G401.6 (cell line): ENCODE results near the gene CST11.
"Not testable (repeated sequence)": the region's sequence is repeated elsewhere in the genome, so short reads cannot be mapped to it uniquely, and the experiment has no call there.

Experiments used
- FAIRE-seq: peaks from 2 replicates; lab custom pipeline; 2012; peaks lifted over from hg19 to GRCh38; lab: Jason Lieb, UNC

CST11 gene

GRCh38 chr20:23452776-23453175 lies at the start of gene CST11:
CST11 (minus strand) TSS chr20:23452876; CDS start chr20:23452811, 65 bp downstream.
- no peak for FAIRE-seq

DNA sequence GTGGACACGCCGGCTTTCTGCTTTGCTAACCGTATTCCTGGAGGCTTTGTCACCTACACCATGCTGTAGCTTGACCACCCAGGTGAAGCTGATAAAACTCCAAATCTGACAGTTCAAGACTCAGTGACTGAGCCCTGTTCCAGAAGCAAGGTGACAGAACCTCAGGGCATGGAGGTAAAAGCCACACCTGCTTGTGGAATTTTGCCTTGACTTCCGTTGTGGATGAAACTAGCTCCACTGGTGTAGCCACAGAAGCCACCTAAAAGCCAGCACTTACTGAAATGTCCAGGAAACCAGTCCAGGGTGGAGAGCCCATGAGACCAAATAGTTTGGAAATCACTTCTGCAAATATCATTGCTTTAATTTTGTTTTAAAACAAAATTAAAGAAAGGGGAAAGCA lies 49.2 kb upstream of the CST11 start:
- FAIRE-seq: no peak

GRCh38 chr20:23497536-23497935 lies 44.9 kb upstream of the CST11 start:
- FAIRE-seq: no peak

DNA sequence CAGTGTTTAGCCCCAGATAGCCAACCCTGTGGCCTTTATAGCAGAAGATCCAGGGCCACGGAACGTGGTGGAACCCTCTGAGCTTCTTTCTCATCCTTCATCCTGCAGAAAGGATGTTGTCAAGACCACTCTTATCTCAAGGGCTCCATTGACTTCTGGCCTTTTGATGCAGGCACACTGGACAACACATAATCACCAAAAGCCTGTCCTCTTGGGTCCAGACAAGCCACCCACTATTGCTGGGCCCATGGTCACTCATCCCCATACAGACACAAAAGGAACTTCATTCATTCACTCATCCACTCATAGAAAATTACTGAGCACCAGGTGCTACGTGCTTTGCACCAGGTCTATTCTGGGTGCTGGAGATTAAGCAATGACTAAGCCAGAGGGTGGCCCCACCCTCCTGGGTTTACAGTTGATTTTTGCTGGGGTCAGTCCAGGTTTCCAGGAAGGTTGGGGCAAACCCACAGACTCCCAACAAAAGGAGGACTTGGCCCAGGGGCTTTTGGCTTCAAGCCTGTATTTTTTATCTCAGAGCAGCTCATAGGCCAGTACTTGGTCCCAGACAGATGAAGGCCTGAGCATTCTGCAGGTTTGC lies 40.6 kb upstream of the CST11 start:
- no peak for FAIRE-seq

- no peak for FAIRE-seq
Observed at GRCh38 chr20:23492292-23492691, 39.6 kb upstream of the CST11 start.

DNA sequence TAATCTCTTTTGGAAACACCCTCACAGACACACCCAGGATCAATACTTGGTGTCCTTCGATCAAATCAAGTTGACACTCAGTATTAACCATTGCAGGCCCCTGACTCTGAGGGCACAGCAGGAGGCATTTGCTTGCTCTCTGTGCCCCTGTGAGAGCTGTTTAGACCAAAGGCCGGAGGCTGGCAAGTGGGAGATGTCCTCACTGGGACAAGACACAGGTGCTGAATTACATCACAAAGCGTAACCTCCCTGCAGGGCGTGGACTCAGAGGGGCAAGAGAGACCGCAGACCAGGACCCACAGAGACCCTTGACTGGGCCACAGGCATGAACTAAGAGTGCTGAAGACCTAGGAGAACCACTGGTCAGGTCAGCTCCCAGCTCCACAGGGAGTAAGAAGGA lies 38.1 kb upstream of the CST11 start, which contains the start of gene CST8:
Gene CST8 (plus strand): TSS at position 301 of the 400 bp plus-strand sequence. CDS start 551 bp downstream, outside the sequence.
- FAIRE-seq: no peak

DNA sequence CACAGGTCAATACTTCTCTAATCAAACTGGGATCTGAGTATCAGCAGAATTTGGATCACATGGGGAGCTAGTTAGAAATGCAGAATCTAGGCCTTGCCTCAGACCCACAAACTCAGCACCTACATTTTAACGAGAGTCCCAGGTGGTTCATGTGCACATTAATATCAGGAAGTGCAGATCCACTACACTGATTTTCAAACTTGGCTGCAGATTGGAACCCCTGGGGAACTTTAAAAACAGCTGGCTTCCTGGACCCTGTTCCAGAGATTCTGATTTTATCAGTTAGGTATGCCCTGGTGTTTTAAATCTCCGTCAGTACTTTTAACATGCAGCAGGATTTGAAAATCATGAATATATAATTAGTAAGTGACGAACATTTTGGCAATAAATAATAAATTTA lies 36.3 kb upstream of the CST11 start:
- no peak for FAIRE-seq

DNA sequence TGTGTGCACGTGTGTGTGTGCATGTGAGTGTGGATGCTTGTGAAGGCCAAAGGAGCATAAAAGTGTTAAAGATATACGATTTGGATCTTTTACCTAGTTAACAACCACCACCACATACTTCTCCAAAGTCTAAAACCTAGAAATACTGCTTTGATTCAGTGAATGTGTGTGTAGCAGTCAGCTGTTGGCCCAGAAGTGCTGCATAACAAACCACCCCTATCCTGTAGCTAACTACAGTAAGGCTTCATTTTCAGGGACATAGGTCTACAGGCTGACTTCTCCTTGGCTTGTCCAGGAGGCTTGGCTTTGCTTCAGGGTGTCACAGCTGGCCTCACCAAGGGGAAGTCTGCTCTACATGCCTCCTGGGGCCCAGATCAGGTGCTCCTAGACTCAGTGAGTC lies 35.8 kb upstream of the CST11 start:
- no peak for FAIRE-seq

GRCh38 chr20:23484081-23484480 lies 31.4 kb upstream of the CST11 start:
- FAIRE-seq: no peak

DNA sequence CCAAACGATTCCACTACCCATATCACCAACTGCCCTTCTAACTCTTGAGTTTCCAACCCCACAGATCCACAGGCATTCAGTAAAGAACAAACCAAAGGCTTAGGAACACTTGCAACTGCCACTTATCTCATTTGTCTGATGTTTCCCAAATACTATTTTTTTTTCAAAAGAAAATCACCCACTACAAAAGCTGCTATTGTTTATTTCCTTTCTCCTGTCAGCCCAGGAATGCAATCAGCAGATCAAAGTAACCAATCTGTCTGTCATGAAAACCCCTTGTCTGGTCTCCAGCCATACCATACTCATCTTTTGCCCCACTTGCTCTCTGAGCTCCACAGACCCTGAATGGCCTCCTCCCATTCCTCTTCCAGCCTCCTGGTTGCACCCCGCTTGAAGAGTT lies 29.5 kb upstream of the CST11 start:
- FAIRE-seq: no peak

DNA sequence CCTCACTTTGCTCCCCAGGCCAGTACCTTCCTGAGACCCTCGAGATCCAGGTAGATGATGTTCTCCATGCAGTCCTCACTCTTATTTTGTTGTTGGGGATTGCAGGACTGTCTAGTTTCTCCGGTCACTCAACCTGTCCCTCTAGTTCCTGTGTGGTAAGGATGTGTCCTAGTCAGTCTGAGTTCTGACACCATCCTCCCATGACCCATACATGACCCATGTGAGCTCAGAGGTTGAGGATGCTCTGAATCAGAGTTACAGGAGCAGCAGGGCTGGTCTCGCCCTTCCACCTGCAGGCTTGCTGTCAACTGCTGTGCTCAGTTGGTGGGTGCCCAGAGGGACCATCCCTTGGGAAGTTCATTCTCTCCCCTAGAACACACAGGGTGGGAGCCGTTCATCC lies 26.4 kb upstream of the CST11 start:
- no peak for FAIRE-seq

GRCh38 chr20:23477223-23477622 lies 24.5 kb upstream of the CST11 start:
- FAIRE-seq: no peak

- no peak for FAIRE-seq
Observed at GRCh38 chr20:23476015-23476754, 23.5 kb upstream of the CST11 start.

DNA sequence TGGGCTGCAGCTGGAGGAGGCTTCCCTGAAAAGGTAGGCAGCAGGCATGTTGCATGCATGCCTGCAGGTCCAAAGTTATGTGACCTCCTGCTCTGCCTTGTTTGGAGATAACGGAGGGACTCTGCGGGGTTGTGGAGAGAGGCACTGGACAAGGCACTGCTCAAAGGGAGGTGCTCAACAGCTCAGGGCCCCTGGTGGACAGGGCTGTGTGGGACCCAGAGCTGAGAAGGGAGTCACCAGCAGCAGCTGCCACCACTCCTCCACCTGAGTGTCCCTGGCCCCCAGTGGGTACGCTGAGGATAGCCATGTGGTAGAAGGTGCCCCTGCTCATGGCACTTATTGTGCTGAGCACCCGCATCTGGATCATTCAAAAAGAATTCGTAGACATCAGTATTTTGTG lies 22.7 kb upstream of the CST11 start:
- no peak for FAIRE-seq

DNA sequence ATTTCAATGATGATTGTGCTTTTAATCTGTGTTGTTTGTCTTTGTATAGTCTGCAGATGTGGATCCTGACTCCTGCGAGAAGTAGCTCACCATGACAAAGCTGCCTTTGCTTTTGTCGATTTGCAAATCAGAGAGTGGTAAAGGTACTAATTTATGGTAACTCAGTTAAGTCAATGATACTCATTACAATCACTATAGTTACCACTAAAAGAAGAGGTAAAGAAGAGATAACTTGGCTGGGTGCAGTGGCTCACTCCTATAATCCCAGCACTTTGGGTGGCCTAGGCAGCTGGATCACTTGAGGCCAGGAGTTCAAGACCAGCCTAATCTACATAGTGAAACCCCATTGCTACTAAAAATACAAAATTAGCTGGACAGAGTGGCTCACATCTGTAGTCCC lies 20.6 kb upstream of the CST11 start:
- not testable (repeated sequence) for FAIRE-seq

- FAIRE-seq: not testable (repeated sequence)
Observed at GRCh38 chr20:23472306-23472705, 19.6 kb upstream of the CST11 start.

DNA sequence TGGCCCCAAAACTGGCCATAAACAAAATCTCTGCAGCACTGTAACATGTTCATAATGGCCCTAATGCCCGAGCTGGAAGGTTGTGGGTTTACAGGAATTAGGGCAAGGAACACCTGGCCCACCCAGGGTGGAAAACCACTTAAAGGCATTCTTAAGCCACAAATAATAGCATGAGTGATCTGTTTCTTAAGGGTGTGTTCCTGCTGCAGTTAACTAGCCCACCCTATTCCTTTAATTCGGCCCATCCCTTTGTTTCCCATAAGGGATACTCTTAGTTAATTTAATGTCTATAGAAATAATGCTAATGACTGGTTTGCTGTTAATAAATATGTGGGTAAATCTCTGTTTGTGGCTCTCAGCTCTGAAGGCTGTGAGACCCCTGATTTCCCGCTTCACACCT lies 14.3 kb upstream of the CST11 start:
- FAIRE-seq: not testable (repeated sequence)

- FAIRE-seq: no peak
Observed at GRCh38 chr20:23461180-23461579, 8.5 kb upstream of the CST11 start.

DNA sequence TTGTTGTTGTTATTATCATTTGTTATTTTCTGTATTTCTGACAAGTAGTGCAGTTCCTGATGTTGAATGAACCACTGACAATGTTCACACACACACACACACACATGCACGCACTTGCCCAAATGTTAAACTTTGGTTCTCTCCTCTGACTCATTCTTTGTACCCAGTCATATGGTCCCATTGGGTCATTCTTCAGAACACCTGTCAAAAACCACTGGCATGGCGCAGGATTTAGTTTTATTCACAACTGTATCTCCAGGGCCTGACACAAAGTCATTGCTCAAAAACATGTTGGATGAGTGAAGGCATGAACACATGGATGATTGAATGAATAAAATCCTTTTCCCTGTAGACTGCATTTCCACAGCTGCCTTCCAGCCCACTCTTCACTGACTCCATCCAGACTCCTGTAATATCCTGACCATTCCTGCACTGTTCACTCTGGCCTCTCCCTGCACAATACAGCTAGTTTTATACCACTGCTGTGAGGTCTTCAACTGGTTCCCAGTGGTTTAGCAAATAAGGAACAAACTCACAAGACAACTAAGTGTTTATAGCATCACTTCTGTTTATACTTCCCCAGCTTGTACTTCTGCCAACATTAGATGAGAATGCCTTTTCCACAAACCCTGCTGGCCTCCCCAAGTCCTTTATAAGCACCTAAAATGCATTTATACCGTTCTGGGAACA lies 6.9 kb upstream of the CST11 start:
- FAIRE-seq: no peak

- FAIRE-seq: no peak
Observed at GRCh38 chr20:23456873-23457272, 4.2 kb upstream of the CST11 start.

GRCh38 chr20:23456409-23456808 lies 3.7 kb upstream of the CST11 start:
- FAIRE-seq: no peak

DNA sequence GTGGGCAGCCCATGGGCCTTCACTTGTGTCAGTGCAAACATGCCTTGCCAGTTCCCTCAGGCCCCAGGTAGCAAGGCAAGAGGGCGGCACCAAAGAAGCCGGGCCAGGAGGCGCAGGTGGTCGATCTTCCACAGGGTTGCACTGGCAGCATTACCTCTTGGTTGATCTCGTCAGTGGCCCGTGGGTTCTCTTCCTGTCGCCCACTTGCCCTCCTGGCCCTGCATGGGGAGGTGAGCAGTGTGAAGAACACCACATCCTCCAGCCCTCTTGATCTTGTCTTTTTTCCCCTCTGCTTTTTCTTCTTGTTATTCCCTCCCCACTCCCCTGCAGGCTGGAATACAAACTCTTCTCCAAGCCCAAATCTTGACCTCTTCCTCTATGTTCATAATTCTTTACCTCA lies 3.0 kb upstream of the CST11 start:
- no peak for FAIRE-seq

- no peak for FAIRE-seq
Observed at GRCh38 chr20:23454816-23455215, 2.1 kb upstream of the CST11 start.
